Calu3 (cell line): Measurements from ENCODE around the gene MT1H. TPM values are rescaled to one million over a fixed set of nuclear protein-coding genes. Genes with fewer than 3 reads are reported as not detected.
"Not testable (repeated sequence)": the region's sequence is repeated elsewhere in the genome, so short reads cannot be mapped to it uniquely, and the experiment has no call there.

Experiments
- Bru-seq: library from RNA; stranded (reverse); fragments of 400-500 nt; gene quantifications from one replicate; lab custom pipeline; 2021; lab: Mats Ljungman, UMichigan
- BruChase-seq, 2 experiments: library from RNA; stranded (reverse); fragments of 400-500 nt; gene quantifications; one replicate each; lab custom pipeline; 2021; lab: Mats Ljungman, UMichigan
- BruUV-seq: library from RNA; stranded (reverse); fragments of 400-500 nt; replicated peaks from 2 replicates; lab custom pipeline; 2021; lab: Mats Ljungman, UMichigan
- CTCF ChIA-PET: fragments of 300-600 bp; sonication (Branson Sonifier 250); formaldehyde crosslinking; loops from one replicate; lab custom pipeline; 2022; ENCODE audit warnings: antibody characterized with exemption; lab: Charles Lee
- DNase-seq: peaks from one replicate; pipeline ENCODE4 v3.0.0; 2022
- H3K27ac Mint-ChIP-seq: one replicate; pipeline ENCODE4 v1.8.0; 2022; ENCODE audit warnings: mixed read lengths; ENCODE audit not compliant: unreplicated experiment
- H3K27me3 Mint-ChIP-seq: one replicate; pipeline ENCODE4 v1.8.0; 2022; ENCODE audit warnings: mixed read lengths; ENCODE audit not compliant: unreplicated experiment
- H3K36me3 Mint-ChIP-seq: one replicate; pipeline ENCODE4 v1.8.0; 2022; ENCODE audit warnings: mild to moderate bottlenecking, moderate library complexity, mixed read lengths; ENCODE audit not compliant: insufficient read depth, unreplicated experiment
- H3K4me1 Mint-ChIP-seq: one replicate; pipeline ENCODE4 v1.8.0; 2022; ENCODE audit warnings: mild to moderate bottlenecking, low read depth, mixed read lengths; ENCODE audit not compliant: unreplicated experiment
- H3K4me3 Mint-ChIP-seq: one replicate; pipeline ENCODE4 v1.8.0; 2022; ENCODE audit warnings: mild to moderate bottlenecking, low read depth, moderate library complexity, mixed read lengths; ENCODE audit not compliant: unreplicated experiment
- H3K9me3 Mint-ChIP-seq: one replicate; pipeline ENCODE4 v1.8.0; 2022; ENCODE audit warnings: low read depth, mixed read lengths; ENCODE audit not compliant: unreplicated experiment
- intact Hi-C: fragments of 100-400 bp; cut with micrococcal nuclease; formaldehyde crosslinking; loops from one replicate; pipeline ENCODE4 v1.10.0; 2022; ENCODE audit not compliant: unreplicated experiment
- long read RNA-seq: library from polyadenylated mRNA; stranded (forward); transcript quantifications from one replicate; pipeline ENCODE4 v2.0.0, GENCODE V29; 2022
- total RNA-seq: library from RNA; stranded (reverse); gene quantifications from 2 replicates; pipeline ENCODE4 v1.2.3, GENCODE V29; 2022
- TF ChIP-seq, protein P1 (sequence below): fragments of 200-600 bp; IDR thresholded peaks from one replicate; pipeline ENCODE4 v1.8.0; 2022; ENCODE audit warnings: antibody characterized with exemption; ENCODE audit not compliant: unreplicated experiment

The MT1H gene
- total RNA-seq, result not detected in 2 replicates
- Bru-seq, nascent RNA, result not detected
- not detected for BruChase-seq, experiment 1, labeled RNA remaining after a 6-hour chase
- BruChase-seq, experiment 2, labeled RNA remaining after a 2-hour chase, result not detected
- long read RNA-seq, result 0 reads

GRCh38 chr16:56669005-56669839 is at the start of gene MT1H:
MT1H (plus strand) TSS chr16:56669814; CDS start chr16:56669885, 71 bp downstream.
- intact Hi-C loops, result no loop called here
- Mint-ChIP-seq H3K27ac (no peak within 1 kb of the TSS), H3K4me3 (no peak within 1 kb of the TSS), H3K4me1 (no peaks in the 10 kb centered on the region), H3K36me3 (no peaks in the 10 kb centered on the region), H3K27me3 (peaks cover 100% of the 10 kb centered on the region), H3K9me3 (no peaks in the 10 kb centered on the region)
- CTCF ChIA-PET, result interaction anchor here (0.8 kb wide), 1 partner anchor 9 kb away, joined by 3 read pairs; no protein-coding TSS in a partner anchor
- TF ChIP-seq, protein P1, sequence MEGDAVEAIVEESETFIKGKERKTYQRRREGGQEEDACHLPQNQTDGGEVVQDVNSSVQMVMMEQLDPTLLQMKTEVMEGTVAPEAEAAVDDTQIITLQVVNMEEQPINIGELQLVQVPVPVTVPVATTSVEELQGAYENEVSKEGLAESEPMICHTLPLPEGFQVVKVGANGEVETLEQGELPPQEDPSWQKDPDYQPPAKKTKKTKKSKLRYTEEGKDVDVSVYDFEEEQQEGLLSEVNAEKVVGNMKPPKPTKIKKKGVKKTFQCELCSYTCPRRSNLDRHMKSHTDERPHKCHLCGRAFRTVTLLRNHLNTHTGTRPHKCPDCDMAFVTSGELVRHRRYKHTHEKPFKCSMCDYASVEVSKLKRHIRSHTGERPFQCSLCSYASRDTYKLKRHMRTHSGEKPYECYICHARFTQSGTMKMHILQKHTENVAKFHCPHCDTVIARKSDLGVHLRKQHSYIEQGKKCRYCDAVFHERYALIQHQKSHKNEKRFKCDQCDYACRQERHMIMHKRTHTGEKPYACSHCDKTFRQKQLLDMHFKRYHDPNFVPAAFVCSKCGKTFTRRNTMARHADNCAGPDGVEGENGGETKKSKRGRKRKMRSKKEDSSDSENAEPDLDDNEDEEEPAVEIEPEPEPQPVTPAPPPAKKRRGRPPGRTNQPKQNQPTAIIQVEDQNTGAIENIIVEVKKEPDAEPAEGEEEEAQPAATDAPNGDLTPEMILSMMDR, result no peak
- no peak for DNase-seq
- BruUV-seq, result no TSS peak

- CTCF ChIA-PET, result no interaction called here
- no peak overlapping the region for H3K27ac Mint-ChIP-seq
- BruUV-seq, result no TSS peak
- DNase-seq, result no peak
- H3K36me3 Mint-ChIP-seq, result peaks cover 8% of the 10 kb centered on the region
- no peaks in the 10 kb centered on the region for H3K9me3 Mint-ChIP-seq
- H3K4me1 Mint-ChIP-seq, result peaks cover 10% of the 10 kb centered on the region
- peaks cover 50% of the 10 kb centered on the region for H3K27me3 Mint-ChIP-seq
- intact Hi-C loops, result no loop called here
- H3K4me3 Mint-ChIP-seq, result no peak overlapping the region
- TF ChIP-seq, protein P1, result no peak
Observed at GRCh38 chr16:56620339-56620897, 49.2 kb upstream of the MT1H start.

DNA sequence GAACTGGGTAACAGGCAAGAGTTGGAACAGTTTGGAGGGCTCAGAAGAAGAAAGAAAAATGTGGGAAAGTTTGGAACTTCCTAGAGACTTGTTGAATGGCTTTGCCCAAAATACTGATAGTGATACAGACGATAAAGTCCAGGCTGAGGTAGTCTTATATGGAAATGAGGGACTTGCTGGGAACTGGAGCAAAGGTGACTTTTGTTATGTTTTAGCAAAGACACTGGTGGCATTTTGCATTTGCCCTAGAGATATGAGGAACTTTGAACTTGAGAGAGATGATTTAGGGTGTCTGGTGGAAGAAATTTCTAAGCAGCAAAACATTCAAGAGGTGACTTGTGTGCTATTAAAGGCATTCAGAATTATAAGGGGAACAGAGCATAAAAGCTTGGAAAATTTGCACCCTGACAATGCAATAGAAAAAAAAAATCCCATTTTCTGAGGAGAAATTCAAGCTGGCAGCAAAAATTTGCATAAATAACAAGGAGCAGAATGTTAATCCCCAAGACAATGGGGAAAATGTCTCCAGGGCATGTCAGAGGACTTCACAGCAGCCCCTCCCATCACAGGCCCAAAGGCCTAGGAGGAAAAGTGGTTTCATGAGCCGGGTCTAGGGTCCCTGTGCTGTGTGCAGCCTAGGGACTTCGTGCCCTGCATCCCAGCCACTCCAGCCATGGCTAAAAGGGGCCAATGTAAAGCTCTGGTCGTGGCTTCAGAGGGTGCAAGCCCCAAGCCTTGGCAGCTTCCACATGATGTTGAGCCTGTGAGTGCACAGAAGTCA is 47.8 kb upstream of the MT1H start:
- CTCF ChIA-PET, result interaction anchor here (0.7 kb wide), 1 partner anchor 1374 kb away, joined by 6 read pairs; no protein-coding TSS in a partner anchor
- H3K36me3 Mint-ChIP-seq, BruUV-seq, H3K4me3 Mint-ChIP-seq, intact Hi-C loops, DNase-seq, H3K27ac Mint-ChIP-seq, H3K9me3 Mint-ChIP-seq: not testable (repeated sequence)
- Mint-ChIP-seq H3K4me1 (peaks cover 18% of the 10 kb centered on the region), H3K27me3 (peaks cover 56% of the 10 kb centered on the region)

GRCh38 chr16:56623184-56623583 is 46.4 kb upstream of the MT1H start:
- H3K27me3 Mint-ChIP-seq, result peaks cover 44% of the 10 kb centered on the region
- H3K36me3 Mint-ChIP-seq, H3K9me3 Mint-ChIP-seq, BruUV-seq, intact Hi-C loops, DNase-seq, H3K4me3 Mint-ChIP-seq, H3K27ac Mint-ChIP-seq: not testable (repeated sequence)
- peaks cover 23% of the 10 kb centered on the region for H3K4me1 Mint-ChIP-seq
- CTCF ChIA-PET, result interaction anchor here (0.5 kb wide), 1 partner anchor 287 kb away, joined by 4 read pairs; no protein-coding TSS in a partner anchor
